GM12891 (cell line): Measurements from ENCODE around the gene OSBPL1A.

Source experiments
- PAX5 ChIP-seq: IDR thresholded peaks from 2 replicates; pipeline ENCODE4 v1.6.1; 2011; ENCODE audit warnings: low read length, moderate library complexity, mild to moderate bottlenecking; ENCODE audit not compliant: insufficient read depth, severe bottlenecking
- POLR2A ChIP-seq: IDR thresholded peaks from 2 replicates; pipeline ENCODE4 v1.6.1; 2011; ENCODE audit warnings: low read depth, low read length, control low read depth
- POLR2AphosphoS5 ChIP-seq: IDR thresholded peaks from 2 replicates; pipeline ENCODE4 v1.6.1; 2011; ENCODE audit warnings: low read depth, low read length, control low read depth
- POU2F2 ChIP-seq: IDR thresholded peaks from 2 replicates; pipeline ENCODE4 v1.6.1; 2011; ENCODE audit warnings: low read depth, mild to moderate bottlenecking, control low read depth, low read length, moderate library complexity
- SPI1 ChIP-seq: IDR thresholded peaks from 2 replicates; pipeline ENCODE4 v1.6.1; 2011; ENCODE audit warnings: low read depth, low read length, control low read depth
- TAF1 ChIP-seq: IDR thresholded peaks from 2 replicates; pipeline ENCODE4 v1.6.1; 2011; ENCODE audit warnings: low read depth, low read length, control low read depth

GRCh38 chr18:24344509-24344908 is 53.1 kb downstream of the OSBPL1A start:
- TF ChIP-seq POLR2AphosphoS5 (no peak), POLR2A (no peak), TAF1 (no peak), PAX5 (no peak), POU2F2 (no peak), SPI1 (no peak)
